ENCODE results near the gene PPM1H. TPM values are rescaled to one million over a fixed set of nuclear protein-coding genes. Genes with fewer than 3 reads are reported as not detected.
"Not testable (repeated sequence)": the region's sequence is repeated elsewhere in the genome, so short reads cannot be mapped to it uniquely, and the experiment has no call there.

The PPM1H gene
- total and polyA plus RNA-seq, 7 donors: 0.92 to 4.3 (median 3.0) TPM

DNA sequence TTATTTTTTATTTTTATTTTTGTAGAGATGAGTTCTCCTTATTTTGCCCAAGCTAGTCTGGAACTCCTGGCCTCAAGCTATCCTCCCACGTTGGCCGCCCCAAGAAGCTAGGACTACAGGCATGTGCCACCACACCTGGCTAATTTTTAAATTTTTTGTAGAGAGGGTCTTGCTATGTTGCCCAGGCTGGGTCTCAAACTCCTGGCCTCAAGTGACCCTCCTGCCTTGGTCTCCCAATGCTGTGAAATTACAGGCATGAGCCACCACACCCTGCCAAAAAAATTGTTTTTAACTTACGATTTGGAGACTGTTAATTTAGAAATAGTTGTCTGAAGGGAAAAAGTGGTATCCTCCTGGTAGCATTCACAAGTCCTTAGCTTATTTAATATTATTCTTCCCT, 120.7 kb downstream of the PPM1H start:
- Histone ChIP-seq H3K4me3 (no peak overlapping the region), H3K4me1 (peaks cover 0 to 5% (median 0%) of the 10 kb centered on the region in 4 donors), H3K36me3 (no peaks in the 10 kb centered on the region), H3K27me3 (no peaks in the 10 kb centered on the region), H3K27ac (no peak overlapping the region), H3K9me3 (no peaks in the 10 kb centered on the region)
- TF ChIP-seq EP300 (IDR thresholded peaks at IDR 0.05): no peak
- no peak for TF ChIP-seq POLR2AphosphoS5 (IDR thresholded peaks at IDR 0.05)
- TF ChIP-seq, protein P1, sequence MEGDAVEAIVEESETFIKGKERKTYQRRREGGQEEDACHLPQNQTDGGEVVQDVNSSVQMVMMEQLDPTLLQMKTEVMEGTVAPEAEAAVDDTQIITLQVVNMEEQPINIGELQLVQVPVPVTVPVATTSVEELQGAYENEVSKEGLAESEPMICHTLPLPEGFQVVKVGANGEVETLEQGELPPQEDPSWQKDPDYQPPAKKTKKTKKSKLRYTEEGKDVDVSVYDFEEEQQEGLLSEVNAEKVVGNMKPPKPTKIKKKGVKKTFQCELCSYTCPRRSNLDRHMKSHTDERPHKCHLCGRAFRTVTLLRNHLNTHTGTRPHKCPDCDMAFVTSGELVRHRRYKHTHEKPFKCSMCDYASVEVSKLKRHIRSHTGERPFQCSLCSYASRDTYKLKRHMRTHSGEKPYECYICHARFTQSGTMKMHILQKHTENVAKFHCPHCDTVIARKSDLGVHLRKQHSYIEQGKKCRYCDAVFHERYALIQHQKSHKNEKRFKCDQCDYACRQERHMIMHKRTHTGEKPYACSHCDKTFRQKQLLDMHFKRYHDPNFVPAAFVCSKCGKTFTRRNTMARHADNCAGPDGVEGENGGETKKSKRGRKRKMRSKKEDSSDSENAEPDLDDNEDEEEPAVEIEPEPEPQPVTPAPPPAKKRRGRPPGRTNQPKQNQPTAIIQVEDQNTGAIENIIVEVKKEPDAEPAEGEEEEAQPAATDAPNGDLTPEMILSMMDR (IDR thresholded peaks at IDR 0.05): no peak
- no peak for TF ChIP-seq POLR2A (IDR thresholded peaks at IDR 0.05)
- WGBS, 2 donors: 95% methylated on average over 3 of the region's 3 CpGs
- intact Hi-C loops (cut with DNase I): no loop called here
- no peak for DNase-seq

DNA sequence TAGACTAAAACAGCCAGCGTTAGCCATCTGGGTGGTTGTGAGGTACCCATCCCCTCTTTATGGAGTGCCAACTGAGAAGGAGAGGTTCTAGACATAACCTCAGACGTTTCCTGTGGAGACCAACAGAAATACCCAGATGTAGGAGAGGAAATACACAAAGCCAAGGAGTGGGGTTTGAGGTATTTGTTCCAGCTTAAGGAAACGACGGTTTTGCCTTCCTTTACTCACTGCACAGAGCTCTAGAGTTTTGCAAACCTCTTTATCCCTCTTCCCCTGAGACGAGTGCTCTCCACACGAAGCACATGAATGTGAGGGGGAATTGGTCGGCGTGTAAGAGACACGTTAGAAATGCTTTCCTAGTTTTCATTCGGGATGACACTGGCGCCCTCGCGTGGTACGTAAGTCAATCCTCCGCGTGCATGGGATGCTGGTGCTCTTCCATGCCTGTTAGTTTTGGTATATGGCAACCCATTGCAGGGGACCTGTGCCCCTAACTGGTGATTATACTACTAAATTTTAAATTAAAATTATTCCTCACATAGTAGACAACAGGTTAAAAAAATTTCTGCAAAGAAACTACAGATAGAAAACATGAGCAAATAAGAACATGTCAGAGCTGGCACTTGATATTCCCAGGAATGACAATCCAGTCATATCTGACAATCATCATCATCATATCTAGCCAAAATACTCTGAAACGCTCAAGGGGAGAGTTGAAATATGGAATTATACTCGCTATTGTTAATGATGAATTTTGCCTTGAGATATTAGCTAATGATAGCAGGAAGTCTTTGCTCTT, 121.7 kb downstream of the PPM1H start:
- TF ChIP-seq, protein P1 (IDR thresholded peaks at IDR 0.05): peak in 3 of 4 experiments; percentile 10 to 50 (median 22)
- TF ChIP-seq POLR2AphosphoS5 (IDR thresholded peaks at IDR 0.05) (no peak), POLR2A (IDR thresholded peaks at IDR 0.05) (no peak)
- no peaks in the 10 kb centered on the region for H3K27me3 ChIP-seq
- H3K36me3 ChIP-seq: no peaks in the 10 kb centered on the region
- DNase-seq: peak; percentile 76
- H3K4me1 ChIP-seq: peaks cover 0 to 5% (median 0%) of the 10 kb centered on the region in 4 donors
- H3K27ac ChIP-seq: no peak overlapping the region
- no peaks in the 10 kb centered on the region for H3K9me3 ChIP-seq
- 14 to 32% methylated on average over 18 of the region's 18 CpGs for WGBS, 2 donors
- intact Hi-C loops (cut with DNase I): no loop called here
- no peak overlapping the region for H3K4me3 ChIP-seq

DNA sequence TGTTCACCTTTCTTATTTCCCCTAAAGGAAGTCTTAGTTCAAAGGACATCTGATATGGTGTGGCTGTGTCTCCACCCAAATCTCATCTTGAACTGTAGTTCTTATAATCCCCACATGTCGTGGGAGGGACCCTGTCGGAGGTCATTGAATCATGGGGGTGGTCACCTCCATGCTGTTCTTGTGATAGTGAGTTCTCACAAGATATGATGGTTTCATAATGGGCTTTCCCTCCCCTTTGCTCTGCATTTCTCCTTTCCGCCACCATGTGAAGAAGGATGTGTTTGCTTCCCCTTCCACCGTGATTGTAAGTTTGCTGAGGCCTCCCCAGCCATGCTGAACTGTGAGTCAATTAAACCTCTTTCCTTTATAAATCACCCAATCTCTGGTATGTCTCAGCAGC, 123.5 kb downstream of the PPM1H start:
- H3K4me1 ChIP-seq; H3K27me3 ChIP-seq; H3K4me3 ChIP-seq; intact Hi-C loops (cut with DNase I); DNase-seq; H3K36me3 ChIP-seq; H3K27ac ChIP-seq; H3K9me3 ChIP-seq: not testable (repeated sequence)
- 77 to 93% methylated on average over 4 of the region's 4 CpGs for WGBS, 2 donors

DNA sequence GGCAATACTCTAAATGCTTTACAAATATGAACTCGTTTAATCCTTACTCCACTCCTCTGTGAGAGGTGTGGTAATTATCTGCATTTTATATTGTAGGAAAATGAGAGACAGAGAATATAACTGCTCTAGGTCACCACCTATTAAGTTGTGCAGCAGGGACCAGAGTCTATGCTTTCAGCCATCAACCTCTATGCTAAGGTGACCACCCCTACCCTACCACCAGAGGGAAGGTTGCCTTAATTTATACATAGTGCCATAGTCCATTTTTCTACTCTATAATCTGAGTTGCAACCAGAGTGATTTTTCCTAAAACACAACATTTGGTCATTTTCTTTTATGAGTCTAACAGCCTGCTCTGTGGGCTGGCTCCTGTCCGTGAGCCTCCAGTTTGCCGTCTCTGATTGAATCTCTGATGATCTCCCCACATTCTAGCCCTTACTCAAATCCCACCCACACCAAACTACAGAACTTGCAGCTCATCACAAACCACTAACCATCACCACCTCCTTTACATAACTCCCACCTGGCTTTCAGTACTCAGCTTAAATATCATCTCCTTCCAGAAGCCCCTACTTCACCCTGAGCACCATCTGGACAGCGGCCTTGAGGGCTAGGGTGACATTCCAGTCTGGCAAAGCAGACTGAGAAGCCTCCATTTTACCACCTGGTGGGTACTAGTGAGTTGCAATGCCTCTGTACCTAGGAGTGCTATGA, 126.6 kb downstream of the PPM1H start:
- H3K4me1 ChIP-seq: peaks cover 0 to 4% (median 0%) of the 10 kb centered on the region in 4 donors
- intact Hi-C loops (cut with DNase I): no loop called here
- no peaks in the 10 kb centered on the region for H3K27me3 ChIP-seq
- no peak for DNase-seq
- WGBS, 2 donors: 71 to 78% methylated on average over 4 of the region's 4 CpGs
- H3K9me3 ChIP-seq: no peaks in the 10 kb centered on the region
- H3K4me3 ChIP-seq: no peak overlapping the region
- no peak overlapping the region for H3K27ac ChIP-seq
- no peaks in the 10 kb centered on the region for H3K36me3 ChIP-seq
- no peak for TF ChIP-seq EP300 (IDR thresholded peaks at IDR 0.05)
- TF ChIP-seq, protein P1 (IDR thresholded peaks at IDR 0.05): no peak
- TF ChIP-seq POLR2A (IDR thresholded peaks at IDR 0.05): no peak
- no peak for TF ChIP-seq POLR2AphosphoS5 (IDR thresholded peaks at IDR 0.05)

DNA sequence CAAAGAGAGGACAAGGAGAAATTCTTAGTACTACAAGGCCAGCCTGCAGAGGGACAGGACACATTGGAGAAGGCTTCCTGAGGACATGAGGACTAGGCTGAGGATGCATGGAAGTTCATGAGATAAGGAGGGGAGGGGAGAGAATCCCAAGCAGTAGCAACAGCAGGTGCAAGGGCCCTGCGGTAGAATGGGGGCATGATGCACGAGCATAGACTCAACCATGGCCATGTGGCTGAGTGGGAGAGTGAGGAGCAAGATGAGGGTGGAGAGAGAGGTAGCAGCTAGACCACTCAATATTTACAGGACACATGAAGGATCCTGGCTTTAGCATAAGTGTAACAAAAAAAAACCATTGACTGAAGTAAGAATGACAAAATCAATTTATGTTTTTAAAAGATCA, 128.1 kb downstream of the PPM1H start:
- no peaks in the 10 kb centered on the region for H3K9me3 ChIP-seq
- intact Hi-C loops (cut with DNase I): no loop called here
- TF ChIP-seq EP300 (IDR thresholded peaks at IDR 0.05) (no peak), POLR2A (IDR thresholded peaks at IDR 0.05) (no peak), POLR2AphosphoS5 (IDR thresholded peaks at IDR 0.05) (no peak)
- TF ChIP-seq, protein P1 (IDR thresholded peaks at IDR 0.05): no peak
- H3K27ac ChIP-seq: no peak overlapping the region
- H3K36me3 ChIP-seq: no peaks in the 10 kb centered on the region
- no peak for DNase-seq
- 96% methylated on average over 2 of the region's 2 CpGs for WGBS, 2 donors
- H3K4me1 ChIP-seq: no peaks in the 10 kb centered on the region
- no peak overlapping the region for H3K4me3 ChIP-seq
- no peaks in the 10 kb centered on the region for H3K27me3 ChIP-seq

All from sigmoid colon (tissue), 7 donors.